Measurements from ENCODE around the gene EPN1. TPM values are rescaled to one million over a fixed set of nuclear protein-coding genes. Genes with fewer than 3 reads are reported as not detected.

The EPN1 gene
- total and polyA plus RNA-seq, 2 experiments from 2014 or later = 47.1 to 223 TPM

DNA sequence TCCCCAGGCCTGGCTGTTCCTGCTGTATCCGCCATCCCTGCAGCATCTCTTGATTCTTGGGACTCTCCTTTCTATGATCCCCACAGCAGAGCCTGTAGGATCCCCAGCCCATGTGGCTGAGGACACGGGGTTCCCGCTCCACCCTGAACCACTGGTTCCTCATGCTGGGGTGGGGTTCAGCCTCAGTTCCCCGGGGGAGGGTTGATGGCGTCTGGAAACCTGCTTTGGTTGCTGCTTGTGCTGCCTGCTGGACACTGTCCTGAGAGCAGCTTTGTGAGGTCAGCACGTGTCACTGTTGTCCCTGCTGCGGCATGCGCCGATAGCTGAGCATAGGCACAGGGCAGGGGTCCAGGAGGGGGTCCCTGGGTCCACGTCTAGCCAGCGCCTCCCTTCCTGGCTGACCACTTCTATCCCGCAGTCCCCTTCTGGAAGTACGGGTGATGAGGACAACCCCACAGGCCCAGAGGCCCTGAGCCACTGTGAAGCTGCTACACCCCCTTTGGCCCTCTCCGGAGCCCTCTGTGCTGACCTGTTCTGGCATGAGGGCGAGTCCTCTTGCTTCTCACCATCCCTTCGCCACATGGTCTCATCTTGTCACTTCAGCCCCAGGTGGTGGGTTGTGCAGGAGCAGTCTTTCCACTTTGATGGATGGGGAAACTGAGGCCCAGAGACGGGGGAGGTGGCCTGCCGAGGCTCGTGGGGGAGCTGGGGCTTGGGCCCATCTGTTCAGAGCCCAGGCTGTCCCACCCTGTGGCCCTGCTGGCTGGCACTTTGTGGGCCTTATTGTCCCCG is 5.5 kb downstream of the EPN1 start:
- TF ChIP-seq CTCF (conservative IDR thresholded peaks at IDR 0.05; ENCODE audit: low read depth in 2 of 2) (no peak), NANOG (IDR thresholded peaks at IDR 0.05; ENCODE audit: borderline replicate concordance) (no peak), ETS1 (IDR thresholded peaks at IDR 0.05) (no peak), STAT1 (IDR thresholded peaks at IDR 0.05; ENCODE audit: unreplicated experiment) (no peak), POLR2AphosphoS5 (IDR thresholded peaks at IDR 0.05; ENCODE audit: low read depth) (no peak), JUNB (IDR thresholded peaks at IDR 0.05; ENCODE audit: unreplicated experiment) (no peak), ZNF114 (CRISPR knock-in tag; IDR thresholded peaks at IDR 0.05) (no peak), CREB1 (CRISPR knock-in tag; IDR thresholded peaks at IDR 0.05; ENCODE audit: low read depth) (no peak), EZH2 (IDR thresholded peaks at IDR 0.05; ENCODE audit: low read depth, unreplicated experiment) (no peak), EZH2phosphoT487 (IDR thresholded peaks at IDR 0.05; ENCODE audit: unreplicated experiment) (no peak), ZNF331 (CRISPR knock-in tag; IDR thresholded peaks at IDR 0.05; ENCODE audit: low read depth) (no peak)
- TF ChIP-seq, protein P1, sequence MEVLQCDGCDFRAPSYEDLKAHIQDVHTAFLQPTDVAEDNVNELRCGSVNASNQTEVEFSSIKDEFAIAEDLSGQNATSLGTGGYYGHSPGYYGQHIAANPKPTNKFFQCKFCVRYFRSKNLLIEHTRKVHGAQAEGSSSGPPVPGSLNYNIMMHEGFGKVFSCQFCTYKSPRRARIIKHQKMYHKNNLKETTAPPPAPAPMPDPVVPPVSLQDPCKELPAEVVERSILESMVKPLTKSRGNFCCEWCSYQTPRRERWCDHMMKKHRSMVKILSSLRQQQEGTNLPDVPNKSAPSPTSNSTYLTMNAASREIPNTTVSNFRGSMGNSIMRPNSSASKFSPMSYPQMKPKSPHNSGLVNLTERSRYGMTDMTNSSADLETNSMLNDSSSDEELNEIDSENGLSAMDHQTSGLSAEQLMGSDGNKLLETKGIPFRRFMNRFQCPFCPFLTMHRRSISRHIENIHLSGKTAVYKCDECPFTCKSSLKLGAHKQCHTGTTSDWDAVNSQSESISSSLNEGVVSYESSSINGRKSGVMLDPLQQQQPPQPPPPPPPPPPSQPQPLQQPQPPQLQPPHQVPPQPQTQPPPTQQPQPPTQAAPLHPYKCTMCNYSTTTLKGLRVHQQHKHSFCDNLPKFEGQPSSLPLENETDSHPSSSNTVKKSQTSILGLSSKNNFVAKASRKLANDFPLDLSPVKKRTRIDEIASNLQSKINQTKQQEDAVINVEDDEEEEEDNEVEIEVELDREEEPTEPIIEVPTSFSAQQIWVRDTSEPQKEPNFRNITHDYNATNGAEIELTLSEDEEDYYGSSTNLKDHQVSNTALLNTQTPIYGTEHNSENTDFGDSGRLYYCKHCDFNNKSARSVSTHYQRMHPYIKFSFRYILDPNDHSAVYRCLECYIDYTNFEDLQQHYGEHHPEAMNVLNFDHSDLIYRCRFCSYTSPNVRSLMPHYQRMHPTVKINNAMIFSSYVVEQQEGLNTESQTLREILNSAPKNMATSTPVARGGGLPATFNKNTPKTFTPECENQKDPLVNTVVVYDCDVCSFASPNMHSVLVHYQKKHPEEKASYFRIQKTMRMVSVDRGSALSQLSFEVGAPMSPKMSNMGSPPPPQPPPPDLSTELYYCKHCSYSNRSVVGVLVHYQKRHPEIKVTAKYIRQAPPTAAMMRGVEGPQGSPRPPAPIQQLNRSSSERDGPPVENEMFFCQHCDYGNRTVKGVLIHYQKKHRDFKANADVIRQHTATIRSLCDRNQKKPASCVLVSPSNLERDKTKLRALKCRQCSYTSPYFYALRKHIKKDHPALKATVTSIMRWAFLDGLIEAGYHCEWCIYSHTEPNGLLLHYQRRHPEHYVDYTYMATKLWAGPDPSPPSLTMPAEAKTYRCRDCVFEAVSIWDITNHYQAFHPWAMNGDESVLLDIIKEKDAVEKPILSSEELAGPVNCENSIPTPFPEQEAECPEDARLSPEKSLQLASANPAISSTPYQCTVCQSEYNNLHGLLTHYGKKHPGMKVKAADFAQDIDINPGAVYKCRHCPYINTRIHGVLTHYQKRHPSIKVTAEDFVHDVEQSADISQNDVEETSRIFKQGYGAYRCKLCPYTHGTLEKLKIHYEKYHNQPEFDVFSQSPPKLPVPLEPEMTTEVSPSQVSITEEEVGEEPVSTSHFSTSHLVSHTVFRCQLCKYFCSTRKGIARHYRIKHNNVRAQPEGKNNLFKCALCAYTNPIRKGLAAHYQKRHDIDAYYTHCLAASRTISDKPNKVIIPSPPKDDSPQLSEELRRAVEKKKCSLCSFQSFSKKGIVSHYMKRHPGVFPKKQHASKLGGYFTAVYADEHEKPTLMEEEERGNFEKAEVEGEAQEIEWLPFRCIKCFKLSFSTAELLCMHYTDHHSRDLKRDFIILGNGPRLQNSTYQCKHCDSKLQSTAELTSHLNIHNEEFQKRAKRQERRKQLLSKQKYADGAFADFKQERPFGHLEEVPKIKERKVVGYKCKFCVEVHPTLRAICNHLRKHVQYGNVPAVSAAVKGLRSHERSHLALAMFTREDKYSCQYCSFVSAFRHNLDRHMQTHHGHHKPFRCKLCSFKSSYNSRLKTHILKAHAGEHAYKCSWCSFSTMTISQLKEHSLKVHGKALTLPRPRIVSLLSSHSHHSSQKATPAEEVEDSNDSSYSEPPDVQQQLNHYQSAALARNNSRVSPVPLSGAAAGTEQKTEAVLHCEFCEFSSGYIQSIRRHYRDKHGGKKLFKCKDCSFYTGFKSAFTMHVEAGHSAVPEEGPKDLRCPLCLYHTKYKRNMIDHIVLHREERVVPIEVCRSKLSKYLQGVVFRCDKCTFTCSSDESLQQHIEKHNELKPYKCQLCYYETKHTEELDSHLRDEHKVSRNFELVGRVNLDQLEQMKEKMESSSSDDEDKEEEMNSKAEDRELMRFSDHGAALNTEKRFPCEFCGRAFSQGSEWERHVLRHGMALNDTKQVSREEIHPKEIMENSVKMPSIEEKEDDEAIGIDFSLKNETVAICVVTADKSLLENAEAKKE (CRISPR knock-in tag; IDR thresholded peaks at IDR 0.05) = no peak
- TF ChIP-seq, protein P2, sequence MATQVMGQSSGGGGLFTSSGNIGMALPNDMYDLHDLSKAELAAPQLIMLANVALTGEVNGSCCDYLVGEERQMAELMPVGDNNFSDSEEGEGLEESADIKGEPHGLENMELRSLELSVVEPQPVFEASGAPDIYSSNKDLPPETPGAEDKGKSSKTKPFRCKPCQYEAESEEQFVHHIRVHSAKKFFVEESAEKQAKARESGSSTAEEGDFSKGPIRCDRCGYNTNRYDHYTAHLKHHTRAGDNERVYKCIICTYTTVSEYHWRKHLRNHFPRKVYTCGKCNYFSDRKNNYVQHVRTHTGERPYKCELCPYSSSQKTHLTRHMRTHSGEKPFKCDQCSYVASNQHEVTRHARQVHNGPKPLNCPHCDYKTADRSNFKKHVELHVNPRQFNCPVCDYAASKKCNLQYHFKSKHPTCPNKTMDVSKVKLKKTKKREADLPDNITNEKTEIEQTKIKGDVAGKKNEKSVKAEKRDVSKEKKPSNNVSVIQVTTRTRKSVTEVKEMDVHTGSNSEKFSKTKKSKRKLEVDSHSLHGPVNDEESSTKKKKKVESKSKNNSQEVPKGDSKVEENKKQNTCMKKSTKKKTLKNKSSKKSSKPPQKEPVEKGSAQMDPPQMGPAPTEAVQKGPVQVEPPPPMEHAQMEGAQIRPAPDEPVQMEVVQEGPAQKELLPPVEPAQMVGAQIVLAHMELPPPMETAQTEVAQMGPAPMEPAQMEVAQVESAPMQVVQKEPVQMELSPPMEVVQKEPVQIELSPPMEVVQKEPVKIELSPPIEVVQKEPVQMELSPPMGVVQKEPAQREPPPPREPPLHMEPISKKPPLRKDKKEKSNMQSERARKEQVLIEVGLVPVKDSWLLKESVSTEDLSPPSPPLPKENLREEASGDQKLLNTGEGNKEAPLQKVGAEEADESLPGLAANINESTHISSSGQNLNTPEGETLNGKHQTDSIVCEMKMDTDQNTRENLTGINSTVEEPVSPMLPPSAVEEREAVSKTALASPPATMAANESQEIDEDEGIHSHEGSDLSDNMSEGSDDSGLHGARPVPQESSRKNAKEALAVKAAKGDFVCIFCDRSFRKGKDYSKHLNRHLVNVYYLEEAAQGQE (IDR thresholded peaks at IDR 0.05; ENCODE audit: unreplicated experiment) = no peak
- H2AFZ ChIP-seq = no peak overlapping the region
- H4K20me1 ChIP-seq (replicated peaks; ENCODE audit: insufficient read depth) = peaks cover 35% of the 10 kb centered on the region
- DNase-seq (ENCODE audit: low spot score) = no peak
- H3K4me3 Mint-ChIP-seq = no peak overlapping the region
- H3F3A ChIP-seq (replicated peaks; ENCODE audit: low read depth) = 0 out of 2 replicates have a peak, but pooled peaks cover 5% of the 10 kb centered on the region
- peaks cover 7% of the 10 kb centered on the region for H3K4me1 Mint-ChIP-seq
- peaks cover 39% of the 10 kb centered on the region for H3K36me3 Mint-ChIP-seq (ENCODE audit: low read depth)
- H3K27me3 ChIP-seq (ENCODE audit: insufficient read depth) = no peaks in the 10 kb centered on the region
- no peak overlapping the region for H3K27ac ChIP-seq (ENCODE audit: low read depth)
- H3K36me3 ChIP-seq (ENCODE audit: insufficient read depth) = peaks cover 12% of the 10 kb centered on the region; the same call in 1 of the 2 replicates
- no peak overlapping the region for H3K4me3 ChIP-seq
- H3K79me2 ChIP-seq (replicated peaks; ENCODE audit: insufficient read depth) = peaks cover 62% of the 10 kb centered on the region
- peaks cover 11% of the 10 kb centered on the region for H3K4me1 ChIP-seq (ENCODE audit: insufficient read depth)
- H3K9me2 ChIP-seq (ENCODE audit: insufficient read depth) = no peaks in the 10 kb centered on the region
- no peak for ATAC-seq
- H3K4me2 ChIP-seq = no peak overlapping the region
- peaks cover 2% of the 10 kb centered on the region; the same call in 2 of the 3 replicates for H3K9me3 Mint-ChIP-seq
- peaks cover 10% of the 10 kb centered on the region for H3K27me3 Mint-ChIP-seq (ENCODE audit: insufficient read depth, low read depth, poor library complexity)
- H3K27ac Mint-ChIP-seq = no peak overlapping the region; the same call in 1 of the 2 replicates

Data from GM23338 (cell line).